Muscle of arm (tissue), 12 donors: Measurements from ENCODE around the gene PFN2. TPM values are rescaled to one million over a fixed set of nuclear protein-coding genes. Genes with fewer than 3 reads are reported as not detected.

Experiments
- DNase-seq: peaks from one replicate; pipeline ENCODE4 v3.0.0-alpha.2; 2013
- polyA plus RNA-seq, 12 donors: library from polyadenylated mRNA; unstranded; fragments of 120-200 nt; gene quantifications; one replicate each; pipeline ENCODE4 v1.2.1, GENCODE V29; 2013; ENCODE audit not compliant: insufficient read length in 12 of 12

Gene PFN2
- polyA plus RNA-seq, 12 donors: 176 to 299 (median 280) TPM; not detected in 1

GRCh38 chr3:149936812-149937230 is 33.9 kb downstream of the PFN2 start:
- peak; percentile 31 for DNase-seq

GRCh38 chr3:149934524-149934923 is 36.2 kb downstream of the PFN2 start:
- DNase-seq: no peak

- no peak for DNase-seq
Measured at GRCh38 chr3:149933858-149934257, 36.8 kb downstream of the PFN2 start.

DNA sequence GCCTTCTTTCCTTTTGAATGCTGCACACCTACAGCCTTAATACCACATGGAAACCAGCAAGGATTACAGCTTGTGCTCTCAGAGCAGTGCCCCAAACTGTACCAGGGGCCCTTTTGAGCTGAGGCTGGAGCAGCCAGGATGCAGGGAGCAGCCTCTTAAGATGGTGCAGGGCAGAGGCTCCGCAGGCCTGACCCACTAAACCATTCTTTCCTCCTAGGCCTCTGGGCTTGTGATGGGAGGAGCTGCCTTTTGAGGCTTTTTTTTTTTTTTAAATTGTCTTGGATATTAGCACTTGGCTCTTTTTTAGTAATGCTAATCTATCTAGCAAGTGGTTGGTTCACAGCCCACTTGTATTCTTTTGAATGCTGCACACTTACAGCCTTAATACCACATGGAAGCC is 37.7 kb downstream of the PFN2 start:
- no peak for DNase-seq

GRCh38 chr3:149920119-149920518 is 50.6 kb downstream of the PFN2 start:
- no peak for DNase-seq

- no peak for DNase-seq
Measured at GRCh38 chr3:149919509-149919908, 51.2 kb downstream of the PFN2 start.

GRCh38 chr3:149917124-149917667 is 53.5 kb downstream of the PFN2 start:
- no peak for DNase-seq

Other genes with a start within 250 kb of the PFN2 start
- gene COMMD2, start 218.4 kb downstream of the PFN2 start, polyA plus RNA-seq: 10 to 100 TPM in 11 of 12 donors, not detected in 1; 27.8 to 45.0 (median 37.8) TPM
- gene ANKUB1, start 178.3 kb downstream of the PFN2 start, polyA plus RNA-seq: under 1 TPM in 4 of 12 donors, not detected in 8; 0.16 to 0.61 (median 0.35) TPM
- gene RNF13, start 157.7 kb downstream of the PFN2 start, polyA plus RNA-seq: 10 to 100 TPM in 11 of 12 donors, not detected in 1; 35.9 to 61.1 (median 45.8) TPM